SK-N-MC (cell line): ENCODE results near the gene E2F4.

Source experiments
- EZH2 ChIP-seq: fragments of 200-600 bp; sonication (generic); IDR thresholded peaks from one replicate; pipeline ENCODE4 v1.6.1; 2017; ENCODE audit warnings: antibody characterized with exemption
- POLR2AphosphoS5 ChIP-seq: IDR thresholded peaks from 2 replicates; pipeline ENCODE4 v1.6.1; 2012; ENCODE audit warnings: mild to moderate bottlenecking, low read depth, low read length, borderline replicate concordance

DNA sequence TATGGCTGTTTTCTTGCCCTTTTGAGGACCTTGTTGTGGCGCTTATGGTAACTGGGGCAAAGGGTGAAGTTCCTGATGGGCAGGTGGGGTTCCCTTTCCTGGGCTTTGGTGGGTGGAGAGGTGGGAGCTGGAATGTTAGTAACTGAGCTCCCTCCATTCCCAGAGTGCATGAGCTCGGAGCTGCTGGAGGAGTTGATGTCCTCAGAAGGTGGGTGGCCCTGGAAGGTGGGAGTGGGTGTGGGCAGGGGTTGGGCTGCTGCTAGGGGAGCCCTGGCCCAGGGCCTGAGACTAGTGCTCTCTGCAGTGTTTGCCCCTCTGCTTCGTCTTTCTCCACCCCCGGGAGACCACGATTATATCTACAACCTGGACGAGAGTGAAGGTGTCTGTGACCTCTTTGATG, 5.7 kb downstream of the E2F4 start:
- TF ChIP-seq POLR2AphosphoS5 (no peak), EZH2 (no peak)
